Stimulated activated CD8-positive, alpha-beta memory T cell treated with anti-CD3 and anti-CD28 coated beads, Interleukin-4, amount 100 ng/mL, for 1 hour (primary cell): Measurements from ENCODE around the gene CCDC90B.
A peak's percentile ranks its signal among the peaks of the same experiment; 100 is the strongest.
"Not testable (repeated sequence)": the region's sequence is repeated elsewhere in the genome, so short reads cannot be mapped to it uniquely, and the experiment has no call there.

Experiments used
- DNase-seq, 2 donors: peaks; one replicate each; pipeline ENCODE4 v3.0.0-alpha.2; 2020; ENCODE audit warnings: low read depth in 2 of 2, low spot score in 1 of 2

CCDC90B gene

GRCh38 chr11:83285771-83286528 is at the start of gene CCDC90B:
Gene CCDC90B, minus strand, starts transcription at chr11:83286367. Its CDS starts 395 bp downstream, at chr11:83285972.
- peak; percentile 78 to 86 for DNase-seq

GRCh38 chr11:83335446-83336070 is 49.4 kb upstream of the CCDC90B start:
- no peak for DNase-seq

- DNase-seq, result no peak
These were observed 44.1 kb upstream of the CCDC90B start for GRCh38 chr11:83330303-83330702.

GRCh38 chr11:83326326-83326725 is 40.2 kb upstream of the CCDC90B start:
- DNase-seq, result no peak

- no peak for DNase-seq
These were observed 33.2 kb upstream of the CCDC90B start for GRCh38 chr11:83319346-83319745.

GRCh38 chr11:83318931-83319330 is 32.8 kb upstream of the CCDC90B start:
- no peak for DNase-seq

GRCh38 chr11:83317757-83318690 is 31.9 kb upstream of the CCDC90B start:
- no peak for DNase-seq

GRCh38 chr11:83316897-83317268 is 30.7 kb upstream of the CCDC90B start:
- not testable (repeated sequence) for DNase-seq

- DNase-seq, result not testable (repeated sequence)
These were observed 30.2 kb upstream of the CCDC90B start for GRCh38 chr11:83316143-83316896.

GRCh38 chr11:83312430-83312829 is 26.3 kb upstream of the CCDC90B start:
- DNase-seq, result no peak

- no peak for DNase-seq
These were observed 25.5 kb upstream of the CCDC90B start for GRCh38 chr11:83311701-83312100.

- DNase-seq, result no peak
These were observed 24.6 kb upstream of the CCDC90B start for GRCh38 chr11:83310718-83311117.

- not testable (repeated sequence) for DNase-seq
These were observed 22.4 kb upstream of the CCDC90B start for GRCh38 chr11:83308536-83308935.

GRCh38 chr11:83306200-83307080 is 20.3 kb upstream of the CCDC90B start:
- no peak for DNase-seq

GRCh38 chr11:83303316-83303715 is 17.1 kb upstream of the CCDC90B start:
- no peak for DNase-seq

- no peak for DNase-seq
These were observed 16.0 kb upstream of the CCDC90B start for GRCh38 chr11:83302151-83302550.

GRCh38 chr11:83299681-83300080 is 13.5 kb upstream of the CCDC90B start:
- no peak for DNase-seq

GRCh38 chr11:83294208-83294607 is 8.0 kb upstream of the CCDC90B start:
- no peak for DNase-seq

GRCh38 chr11:83293457-83293774 is 7.2 kb upstream of the CCDC90B start:
- DNase-seq, result no peak
